ENCODE results near the gene DDIT3. TPM values are rescaled to one million over a fixed set of nuclear protein-coding genes. Genes with fewer than 3 reads are reported as not detected.

The DDIT3 gene
- total and polyA plus RNA-seq, 2 of the 13 experiments (the other 11 are each of a cell fraction or from before 2014, with no cell fraction given) = 27.5 to 48.7 TPM

DNA sequence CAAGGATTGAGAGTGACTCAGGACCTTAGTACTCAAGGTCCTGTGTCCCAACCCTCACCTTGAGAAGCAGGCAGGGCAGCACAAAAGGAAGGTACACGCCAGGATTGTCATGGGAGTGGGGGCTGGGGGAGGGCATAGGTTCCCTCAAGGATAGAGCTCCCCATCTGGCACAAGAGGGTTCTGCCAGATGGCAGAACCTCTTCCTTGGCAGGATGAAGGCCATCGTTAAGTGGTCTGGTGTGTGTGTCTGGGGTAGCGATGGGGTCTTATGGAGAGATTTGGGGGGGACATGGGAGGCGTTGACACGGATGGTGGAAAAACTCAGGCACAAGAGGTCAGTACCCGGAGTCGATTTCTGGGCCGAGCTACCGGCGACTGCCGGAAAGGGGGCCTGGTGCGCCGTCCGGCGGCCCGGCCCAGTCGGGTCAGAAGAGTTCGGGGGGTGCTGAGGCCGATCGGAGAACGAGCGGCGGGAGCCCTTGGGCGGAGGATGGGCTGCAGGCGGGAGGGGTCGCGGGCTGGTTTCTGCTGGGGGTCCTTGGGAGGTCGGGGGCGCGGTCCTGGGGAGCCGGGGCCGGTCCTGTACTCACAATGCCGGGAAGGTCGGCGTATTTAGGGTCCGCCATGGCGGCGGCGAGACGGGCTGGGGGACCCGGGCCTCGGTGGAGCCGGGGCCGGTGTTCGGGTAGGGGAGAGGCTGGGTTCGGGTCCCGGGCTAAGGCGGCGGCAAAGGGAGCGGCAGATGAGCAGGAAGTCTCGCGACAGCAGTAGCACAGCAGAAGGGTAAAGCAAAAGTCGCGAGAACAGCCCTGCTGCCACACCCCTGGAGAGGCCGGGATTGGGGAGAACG lies 26.3 kb upstream of the DDIT3 start, which contains the start of gene DCTN2 (continued):
- TF ChIP-seq CEBPZ (IDR thresholded peaks at IDR 0.05; ENCODE audit: low read length) = no peak
- no peak for TF ChIP-seq MAFF (IDR thresholded peaks at IDR 0.05; ENCODE audit: low read depth, low read length)
- no peak for TF ChIP-seq SMARCC2 (IDR thresholded peaks at IDR 0.05)
- TF ChIP-seq SP5 (CRISPR knock-in tag; IDR thresholded peaks at IDR 0.05; ENCODE audit: borderline replicate concordance, low read depth) = peak; percentile 49; the same call in 1 of the 2 replicates
- TF ChIP-seq ZNF614 (CRISPR knock-in tag; IDR thresholded peaks at IDR 0.05; ENCODE audit: borderline replicate concordance) = no peak
- 0 out of 2 replicates have a peak, but pooled peaks have one; percentile 37 for TF ChIP-seq ZNF276 (CRISPR knock-in tag; IDR thresholded peaks at IDR 0.05; ENCODE audit: low read depth)
- TF ChIP-seq MAFK (conservative IDR thresholded peaks at IDR 0.05 in 1 of 2, IDR thresholded peaks at IDR 0.05 in 1 of 2; ENCODE audit: low read length in 2 of 2) = no peak
- no peak for TF ChIP-seq EEA1 (CRISPR knock-in tag; IDR thresholded peaks at IDR 0.05; ENCODE audit: borderline replicate concordance)
- TF ChIP-seq PAX8 (CRISPR knock-in tag; IDR thresholded peaks at IDR 0.05; ENCODE audit: borderline replicate concordance) = 0 out of 2 replicates have a peak, but pooled peaks have one; percentile 69
- peak; percentile 77 for TF ChIP-seq PHF8 (CRISPR knock-in tag; IDR thresholded peaks at IDR 0.05)
- TF ChIP-seq SAP130 (CRISPR knock-in tag; IDR thresholded peaks at IDR 0.05; ENCODE audit: low read depth) = peak; percentile 72
- TF ChIP-seq ELF4 (CRISPR knock-in tag; IDR thresholded peaks at IDR 0.05; ENCODE audit: borderline replicate concordance) = no peak
- TF ChIP-seq ZNF781 (CRISPR knock-in tag; IDR thresholded peaks at IDR 0.05; ENCODE audit: borderline replicate concordance, not compliant biosample characterization) = peak; percentile 26
- peak; percentile 92 for TF ChIP-seq KDM5A (IDR thresholded peaks at IDR 0.05; ENCODE audit: borderline replicate concordance, low read length)
- no peak for TF ChIP-seq PLSCR1 (CRISPR knock-in tag; IDR thresholded peaks at IDR 0.05; ENCODE audit: borderline replicate concordance)
- TF ChIP-seq ZMYM4 (CRISPR knock-in tag; IDR thresholded peaks at IDR 0.05) = no peak; the same call in 1 of the 2 replicates
- no peak for TF ChIP-seq ZBTB14 (CRISPR knock-in tag; IDR thresholded peaks at IDR 0.05)
- 0 out of 2 replicates have a peak, but pooled peaks have one; percentile 53 for TF ChIP-seq ZNF879 (CRISPR knock-in tag; IDR thresholded peaks at IDR 0.05)
- no peak for TF ChIP-seq ISX (CRISPR knock-in tag; conservative IDR thresholded peaks at IDR 0.05)
- peak; percentile 64; the same call in 1 of the 2 replicates for TF ChIP-seq TAF1 (CRISPR knock-in tag; IDR thresholded peaks at IDR 0.05)
- no peak for TF ChIP-seq MTF2 (CRISPR knock-in tag; IDR thresholded peaks at IDR 0.05; ENCODE audit: borderline replicate concordance)
- no peak for TF ChIP-seq ZNF225 (CRISPR knock-in tag; IDR thresholded peaks at IDR 0.05)
- no peak for TF ChIP-seq DNMT1 (CRISPR knock-in tag; IDR thresholded peaks at IDR 0.05)

Measured in HepG2 (cell line).